ENCODE measurements around the gene CC2D1B.

Gene CC2D1B

GRCh38 chr1:52325786-52326185 lies 40.2 kb downstream of the CC2D1B start:
- no peak for TF ChIP-seq CTCF (IDR thresholded peaks at IDR 0.05)

GRCh38 chr1:52323731-52324130 lies 42.3 kb downstream of the CC2D1B start:
- TF ChIP-seq CTCF (IDR thresholded peaks at IDR 0.05), result no peak

GRCh38 chr1:52321061-52321460 lies 44.9 kb downstream of the CC2D1B start:
- no peak for TF ChIP-seq CTCF (IDR thresholded peaks at IDR 0.05)

- no peak for TF ChIP-seq CTCF (IDR thresholded peaks at IDR 0.05)
Measured at GRCh38 chr1:52306227-52307006, 59.6 kb downstream of the CC2D1B start.

GRCh38 chr1:52305417-52306226 lies 60.4 kb downstream of the CC2D1B start:
- no peak for TF ChIP-seq CTCF (IDR thresholded peaks at IDR 0.05)

Measured in LNCAP (cell line).